Sigmoid colon (tissue), 7 donors: ENCODE data around the gene ARNT2. TPM values are rescaled to one million over a fixed set of nuclear protein-coding genes. Genes with fewer than 3 reads are reported as not detected.

ENCODE experiments used
- DNase-seq: peaks from one replicate; pipeline ENCODE4 v3.0.0-alpha.2; 2019
- H3K27ac ChIP-seq, 4 donors: fragments of 200-600 bp; sonication (generic); one replicate each; pipeline ENCODE4 v1.5.1; 2016 to 2019; ENCODE audit warnings: mild to moderate bottlenecking in 1 of 4
- H3K27me3 ChIP-seq, 3 donors: fragments of 200-600 bp; sonication (generic); one replicate each; pipeline ENCODE4 v1.5.1; 2019; ENCODE audit warnings: mild to moderate bottlenecking in 1 of 3
- H3K36me3 ChIP-seq, 4 donors: fragments of 200-600 bp; sonication (generic); one replicate each; pipeline ENCODE4 v1.5.1; 2016 to 2019
- H3K4me1 ChIP-seq, 4 donors: fragments of 200-600 bp; sonication (generic); one replicate each; pipeline ENCODE4 v1.5.1; 2017 to 2019
- H3K4me3 ChIP-seq, 4 donors: fragments of 200-600 bp; sonication (generic); one replicate each; pipeline ENCODE4 v1.5.1; 2017 to 2019; ENCODE audit warnings: mild to moderate bottlenecking in 2 of 4, moderate library complexity in 1 of 4
- H3K9me3 ChIP-seq, 4 donors: fragments of 200-600 bp in 3 of 4; sonication (generic) in 3 of 4; one replicate each; pipeline versions ENCODE4 v1.5.1 to v1.6.1; 2013 to 2019
- EP300 ChIP-seq, 4 donors: sonication (generic); formaldehyde crosslinking; IDR thresholded peaks; one replicate each; pipeline ENCODE4 v1.6.1; 2017; ENCODE audit warnings: antibody characterized with exemption in 4 of 4
- POLR2A ChIP-seq, 2 donors: fragments of 450-650 bp; IDR thresholded peaks; one replicate each; pipeline ENCODE4 v1.6.1; 2016; ENCODE audit warnings: antibody characterized with exemption in 2 of 2, mild to moderate bottlenecking in 2 of 2, moderate library complexity in 2 of 2
- POLR2AphosphoS5 ChIP-seq, 4 donors: sonication (generic); formaldehyde crosslinking; IDR thresholded peaks; one replicate each; pipeline ENCODE4 v1.6.1; 2017; ENCODE audit warnings: antibody characterized with exemption in 4 of 4
- WGBS, 2 donors: extraction: QIAGEN DNeasy Blood & Tissue Kit; methylation state at CpG; one replicate each; pipeline ENCODE4 v1.1.7; 2013; 5-methylcytosine and 5-hydroxymethylcytosine counted together
- intact Hi-C: fragments of 100-400 bp; cut with DNase I; formaldehyde crosslinking; loops from one replicate; pipeline ENCODE4 v1.15.1; 2023
- polyA plus RNA-seq, 3 donors: library from polyadenylated mRNA; stranded (reverse); fragments of 200-250 nt; gene quantifications; one replicate each; pipeline ENCODE4 v1.2.3, GENCODE V29; 2013
- total RNA-seq, 4 donors: library from RNA; depleted of rRNA; stranded (reverse); fragments of >200 nt; gene quantifications; one replicate each; pipeline ENCODE4 v1.1.0, GENCODE V29; 2016
- TF ChIP-seq, protein P1 (sequence below), 4 experiments: fragments of 450-650 bp in 3 of 4; fragments of 200-600 bp in 1 of 4; IDR thresholded peaks; one replicate each; pipeline ENCODE4 v1.5.1; 2016 to 2019; ENCODE audit warnings: antibody characterized with exemption in 4 of 4, mild to moderate bottlenecking in 3 of 4, moderate library complexity in 2 of 4
- donor health status: healthy with polysubstance abuse.
- donor health status: Bipolar disorder and iron deficiency.
- donor health status: healthy.

Gene ARNT2
- total and polyA plus RNA-seq, 7 donors = 1.2 to 16.1 (median 4.3) TPM

DNA sequence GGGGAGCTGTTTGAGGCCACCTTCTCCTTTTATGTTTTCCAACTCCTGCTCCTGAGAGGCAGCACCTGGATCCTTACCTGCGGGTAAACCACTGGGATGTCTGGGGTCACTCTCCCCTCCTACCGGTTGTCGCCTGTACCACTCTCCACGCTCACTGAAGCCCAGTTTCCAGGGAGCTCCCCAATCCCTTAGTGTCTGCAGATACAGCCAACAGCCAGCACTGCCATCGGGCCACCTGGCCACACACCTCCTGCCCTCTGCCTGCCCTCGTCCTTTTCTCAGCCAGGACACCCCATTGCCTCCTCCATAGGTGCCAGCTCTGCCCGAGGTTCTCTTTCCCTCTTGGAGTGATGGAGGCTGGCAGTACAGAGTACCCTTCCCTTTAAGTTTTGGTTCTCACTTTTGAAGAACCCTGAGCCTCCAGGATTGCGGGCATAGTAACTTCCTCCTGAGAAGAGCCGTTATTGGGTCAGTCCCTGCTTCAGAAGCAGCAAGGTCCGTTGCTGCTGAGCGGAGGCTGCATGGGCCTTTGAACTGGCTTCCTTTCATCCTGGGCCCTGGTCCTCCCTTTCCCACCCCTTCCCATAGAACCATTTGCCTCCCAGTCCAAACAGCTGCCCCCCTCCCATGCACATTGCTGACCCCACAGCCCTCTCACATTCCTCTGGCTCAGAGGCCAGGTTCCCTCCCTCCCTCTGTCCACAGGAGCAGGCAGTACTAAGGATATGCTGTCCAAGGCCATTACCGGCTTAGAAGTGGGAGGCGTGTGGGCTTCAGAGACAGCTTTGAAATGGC, 30.9 kb downstream of the ARNT2 start:
- Histone ChIP-seq H3K4me1 (no peaks in the 10 kb centered on the region), H3K27me3 (no peaks in the 10 kb centered on the region), H3K27ac (no peak overlapping the region), H3K4me3 (no peak overlapping the region), H3K36me3 (no peaks in the 10 kb centered on the region), H3K9me3 (no peaks in the 10 kb centered on the region)
- no peak for TF ChIP-seq POLR2AphosphoS5 (IDR thresholded peaks at IDR 0.05)
- TF ChIP-seq EP300 (IDR thresholded peaks at IDR 0.05) = no peak
- TF ChIP-seq POLR2A (IDR thresholded peaks at IDR 0.05) = no peak
- TF ChIP-seq, protein P1, sequence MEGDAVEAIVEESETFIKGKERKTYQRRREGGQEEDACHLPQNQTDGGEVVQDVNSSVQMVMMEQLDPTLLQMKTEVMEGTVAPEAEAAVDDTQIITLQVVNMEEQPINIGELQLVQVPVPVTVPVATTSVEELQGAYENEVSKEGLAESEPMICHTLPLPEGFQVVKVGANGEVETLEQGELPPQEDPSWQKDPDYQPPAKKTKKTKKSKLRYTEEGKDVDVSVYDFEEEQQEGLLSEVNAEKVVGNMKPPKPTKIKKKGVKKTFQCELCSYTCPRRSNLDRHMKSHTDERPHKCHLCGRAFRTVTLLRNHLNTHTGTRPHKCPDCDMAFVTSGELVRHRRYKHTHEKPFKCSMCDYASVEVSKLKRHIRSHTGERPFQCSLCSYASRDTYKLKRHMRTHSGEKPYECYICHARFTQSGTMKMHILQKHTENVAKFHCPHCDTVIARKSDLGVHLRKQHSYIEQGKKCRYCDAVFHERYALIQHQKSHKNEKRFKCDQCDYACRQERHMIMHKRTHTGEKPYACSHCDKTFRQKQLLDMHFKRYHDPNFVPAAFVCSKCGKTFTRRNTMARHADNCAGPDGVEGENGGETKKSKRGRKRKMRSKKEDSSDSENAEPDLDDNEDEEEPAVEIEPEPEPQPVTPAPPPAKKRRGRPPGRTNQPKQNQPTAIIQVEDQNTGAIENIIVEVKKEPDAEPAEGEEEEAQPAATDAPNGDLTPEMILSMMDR (IDR thresholded peaks at IDR 0.05) = no peak
- intact Hi-C loops = no loop called here
- DNase-seq = peak; percentile 40
- WGBS, 2 donors = 85 to 91% methylated on average over 13 of the region's 13 CpGs

DNA sequence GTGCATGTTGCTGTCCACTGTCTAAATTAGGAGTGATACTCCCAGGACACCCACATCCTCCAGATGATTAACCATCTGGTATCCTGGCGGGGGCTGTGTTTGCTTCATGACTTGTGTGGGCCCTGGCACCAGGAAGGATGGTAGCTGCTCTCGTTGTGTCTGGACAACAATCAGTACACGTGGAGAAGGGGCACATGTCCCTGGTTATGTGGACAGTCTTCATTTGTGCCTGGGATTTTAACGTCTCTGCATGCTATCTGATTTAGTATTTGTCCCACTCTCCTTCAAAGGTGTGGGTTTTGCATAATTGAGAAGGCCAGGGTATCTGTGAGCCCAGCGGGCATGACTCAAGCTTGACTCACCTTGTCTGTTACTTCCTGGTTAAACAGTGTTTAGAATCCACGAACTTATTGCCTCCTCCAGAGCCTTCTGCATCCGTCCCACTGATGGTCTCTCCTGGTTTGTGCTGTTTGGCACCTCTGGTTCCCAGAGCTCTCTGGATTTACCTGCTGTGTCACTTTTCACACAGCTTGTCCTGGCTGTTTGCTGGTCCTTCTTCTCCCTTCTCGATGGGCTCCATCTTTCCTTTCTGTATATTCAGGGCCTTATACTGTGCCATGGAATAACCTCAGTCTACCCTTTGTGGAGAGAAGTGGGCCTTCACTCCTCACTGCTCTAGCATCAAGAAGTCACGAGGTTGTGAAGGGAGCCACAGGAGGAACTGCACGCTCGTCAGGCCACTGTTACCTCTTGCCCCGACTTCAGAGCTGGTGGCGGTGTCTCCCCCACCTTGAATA, 32.5 kb downstream of the ARNT2 start:
- intact Hi-C loops = no loop called here
- TF ChIP-seq POLR2A (IDR thresholded peaks at IDR 0.05) = no peak
- TF ChIP-seq POLR2AphosphoS5 (IDR thresholded peaks at IDR 0.05) = no peak
- no peak for TF ChIP-seq EP300 (IDR thresholded peaks at IDR 0.05)
- TF ChIP-seq, protein P1 (IDR thresholded peaks at IDR 0.05) = no peak
- H3K27ac ChIP-seq = no peak overlapping the region
- no peak for DNase-seq
- no peaks in the 10 kb centered on the region for H3K9me3 ChIP-seq
- no peak overlapping the region for H3K4me3 ChIP-seq
- H3K4me1 ChIP-seq = no peaks in the 10 kb centered on the region
- 83 to 86% methylated on average over 13 of the region's 13 CpGs for WGBS, 2 donors
- H3K36me3 ChIP-seq = no peaks in the 10 kb centered on the region
- H3K27me3 ChIP-seq = no peaks in the 10 kb centered on the region

DNA sequence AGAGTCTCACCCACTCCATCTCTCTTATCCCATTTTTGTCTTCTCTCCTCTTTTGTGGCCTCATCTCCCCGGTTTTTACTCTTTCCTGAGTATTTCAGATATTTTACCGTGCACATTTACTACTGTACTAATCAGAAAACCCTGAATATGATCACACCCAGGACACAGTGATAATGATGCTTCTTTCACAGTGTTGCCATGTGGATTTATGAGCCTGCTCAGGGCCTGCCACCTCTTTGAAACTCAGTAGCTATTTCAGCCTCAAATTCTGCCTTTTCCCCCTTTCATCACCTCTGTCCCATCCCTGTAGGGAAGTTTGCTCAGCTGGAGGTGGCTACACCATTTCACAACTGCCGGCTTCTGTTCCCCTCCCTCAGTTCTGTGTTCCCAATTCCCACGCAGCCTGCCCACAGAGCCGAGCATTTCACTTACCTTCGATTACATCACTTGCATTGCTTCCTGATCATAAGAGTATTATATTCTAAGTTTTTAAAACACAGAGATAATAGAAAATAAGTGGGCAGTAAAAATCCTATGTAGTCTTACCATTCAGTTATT, 33.2 kb downstream of the ARNT2 start:
- Histone ChIP-seq H3K4me1 (no peaks in the 10 kb centered on the region), H3K9me3 (no peaks in the 10 kb centered on the region), H3K36me3 (no peaks in the 10 kb centered on the region), H3K27me3 (no peaks in the 10 kb centered on the region), H3K4me3 (no peak overlapping the region), H3K27ac (no peak overlapping the region)
- TF ChIP-seq POLR2AphosphoS5 (IDR thresholded peaks at IDR 0.05) = no peak
- no peak for DNase-seq
- WGBS, 2 donors = 68 to 82% methylated on average over 6 of the region's 6 CpGs
- intact Hi-C loops = no loop called here

DNA sequence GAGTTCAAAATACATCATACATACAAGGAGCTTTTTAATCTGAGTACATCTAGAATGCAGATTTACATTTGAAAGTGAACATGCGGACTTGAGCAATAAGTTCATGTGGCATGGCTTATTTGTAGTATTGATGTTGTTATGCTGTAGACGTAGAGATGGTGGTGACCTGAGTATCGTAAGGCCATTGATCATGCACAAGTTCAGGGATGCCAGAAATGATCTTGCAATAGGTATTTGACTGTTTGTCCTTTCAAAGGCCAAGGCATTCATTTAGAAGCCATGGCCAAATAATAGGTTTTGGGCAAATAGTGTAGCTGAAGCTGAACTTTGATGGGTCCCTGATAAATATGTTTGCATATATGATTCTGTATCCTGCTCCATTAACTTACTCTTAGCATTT, 35.0 kb downstream of the ARNT2 start:
- DNase-seq = no peak
- Histone ChIP-seq H3K27ac (no peak overlapping the region), H3K27me3 (no peaks in the 10 kb centered on the region), H3K36me3 (no peaks in the 10 kb centered on the region), H3K4me1 (no peaks in the 10 kb centered on the region), H3K9me3 (no peaks in the 10 kb centered on the region), H3K4me3 (no peak overlapping the region)
- intact Hi-C loops = no loop called here
- whole genome bisulfite sequencing, 2 donors = 80 to 97% methylated on average over 3 of the region's 3 CpGs
- TF ChIP-seq POLR2A (IDR thresholded peaks at IDR 0.05) (no peak), EP300 (IDR thresholded peaks at IDR 0.05) (no peak), POLR2AphosphoS5 (IDR thresholded peaks at IDR 0.05) (no peak)
- TF ChIP-seq, protein P1 (IDR thresholded peaks at IDR 0.05) = no peak

DNA sequence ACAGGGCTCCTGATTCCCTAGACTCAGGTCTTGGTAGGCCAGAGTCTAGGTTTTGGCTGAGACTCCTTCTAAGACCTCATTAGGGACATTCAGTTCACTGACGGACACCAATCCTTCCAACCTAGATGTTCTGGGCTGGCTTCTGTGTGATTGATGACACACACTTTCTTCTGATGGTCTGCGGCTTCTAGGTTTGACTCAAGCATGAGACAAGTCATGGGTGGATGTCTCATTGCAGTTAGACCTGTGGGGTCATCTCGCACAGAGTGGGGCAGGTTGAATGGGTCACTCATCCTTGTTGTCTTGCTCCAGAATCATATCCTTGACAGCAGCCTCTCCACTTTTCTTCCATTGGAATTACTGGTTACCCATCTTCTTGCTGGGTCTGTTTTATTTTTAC, 35.8 kb downstream of the ARNT2 start:
- no peaks in the 10 kb centered on the region for H3K36me3 ChIP-seq
- intact Hi-C loops = no loop called here

More for the DNA sequence above, 35.8 kb downstream of the ARNT2 start:
- Histone ChIP-seq H3K4me1 (no peaks in the 10 kb centered on the region), H3K27me3 (no peaks in the 10 kb centered on the region), H3K9me3 (no peaks in the 10 kb centered on the region), H3K27ac (no peak overlapping the region), H3K4me3 (no peak overlapping the region)
- TF ChIP-seq EP300 (IDR thresholded peaks at IDR 0.05) (no peak), POLR2A (IDR thresholded peaks at IDR 0.05) (no peak), POLR2AphosphoS5 (IDR thresholded peaks at IDR 0.05) (no peak)
- TF ChIP-seq, protein P1 (IDR thresholded peaks at IDR 0.05) = no peak
- DNase-seq = no peak
- WGBS, 2 donors = 94 to 98% methylated on average over 3 of the region's 3 CpGs
